ENCODE measurements around the gene CAV1.

Gene CAV1

DNA sequence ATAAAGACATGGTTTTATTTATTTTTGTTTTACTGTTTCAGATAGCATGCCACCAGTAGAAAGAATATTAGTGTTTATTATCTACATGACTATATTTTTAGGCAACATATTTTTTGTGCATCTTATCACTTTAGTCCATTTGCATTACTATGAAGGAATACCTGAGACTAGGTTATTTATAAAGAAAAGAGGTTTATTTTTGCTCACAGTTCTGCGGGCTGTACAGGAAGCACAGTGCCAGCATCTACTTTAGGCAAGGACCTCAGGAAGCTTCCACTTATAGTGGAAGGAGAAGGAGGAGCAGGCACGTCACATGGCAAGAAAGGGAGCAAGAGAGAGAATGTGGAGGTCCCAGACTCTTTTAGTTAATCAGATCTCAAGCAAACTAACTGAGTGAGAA is 19.6 kb upstream of the CAV1 start:
- no peak for DNase-seq

DNA sequence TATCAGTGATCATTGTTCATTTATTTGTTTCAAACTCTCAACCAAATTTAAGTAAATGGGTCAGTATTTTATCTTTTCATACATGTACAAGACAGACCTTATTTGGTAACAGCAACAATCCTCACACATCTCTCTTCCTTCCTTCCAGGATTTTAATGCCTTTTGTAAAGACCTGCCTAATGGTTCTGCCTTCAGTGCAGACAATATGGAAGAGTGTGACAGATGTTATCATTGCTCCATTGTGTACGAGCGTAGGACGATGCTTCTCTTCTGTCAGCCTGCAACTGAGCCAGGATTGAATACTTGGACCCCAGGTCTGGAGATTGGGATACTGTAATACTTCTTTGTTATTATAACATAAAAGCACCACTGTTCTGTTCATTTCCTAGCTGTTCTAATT is 19.0 kb upstream of the CAV1 start:
- DNase-seq: no peak

DNA sequence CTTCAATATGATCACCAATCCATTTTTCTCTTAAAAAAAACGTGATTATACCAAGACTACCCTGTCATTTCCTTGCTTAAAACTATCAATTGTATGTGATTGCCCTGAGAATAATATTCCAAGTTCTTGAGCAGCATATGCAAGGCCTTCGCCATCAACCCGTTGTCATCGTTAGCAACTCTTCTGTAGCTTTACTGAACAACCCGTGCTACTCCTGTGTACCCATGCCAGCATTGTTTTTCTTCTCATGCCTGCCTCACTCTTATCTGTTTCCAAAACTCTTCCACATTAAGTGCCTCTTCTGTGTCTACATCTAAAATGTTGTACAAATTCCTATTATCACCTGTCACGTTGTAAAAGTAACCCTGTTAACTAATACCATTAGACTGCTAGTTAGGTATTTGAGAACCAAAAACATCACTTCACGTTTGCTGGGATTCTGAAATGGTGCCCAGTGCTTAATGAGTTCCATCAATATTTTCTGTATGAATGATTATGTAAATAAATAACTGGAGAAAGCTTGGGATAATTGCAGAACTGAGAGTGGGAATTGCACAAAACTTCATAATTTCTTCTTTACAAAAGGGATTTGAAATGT is 14.8 kb upstream of the CAV1 start:
- no peak for DNase-seq

DNA sequence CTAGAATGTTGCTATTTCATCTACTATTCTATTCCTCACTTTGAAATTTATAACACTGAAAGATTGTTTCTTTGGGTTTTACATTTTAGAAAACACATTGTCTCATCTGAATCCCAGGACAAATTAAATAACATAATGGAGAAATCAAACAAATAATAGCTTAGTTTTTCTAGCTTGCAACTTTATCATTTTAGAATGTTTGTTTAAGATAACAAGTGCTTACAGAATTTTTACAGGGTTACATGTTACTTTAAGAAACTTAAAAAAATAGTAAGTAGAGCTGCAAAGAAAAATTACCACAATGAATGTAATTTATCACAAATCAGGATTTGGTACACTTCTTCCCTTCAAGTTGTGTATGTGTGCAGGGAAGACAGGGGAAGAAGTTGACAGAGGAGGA is 14.0 kb upstream of the CAV1 start:
- no peak for DNase-seq

DNA sequence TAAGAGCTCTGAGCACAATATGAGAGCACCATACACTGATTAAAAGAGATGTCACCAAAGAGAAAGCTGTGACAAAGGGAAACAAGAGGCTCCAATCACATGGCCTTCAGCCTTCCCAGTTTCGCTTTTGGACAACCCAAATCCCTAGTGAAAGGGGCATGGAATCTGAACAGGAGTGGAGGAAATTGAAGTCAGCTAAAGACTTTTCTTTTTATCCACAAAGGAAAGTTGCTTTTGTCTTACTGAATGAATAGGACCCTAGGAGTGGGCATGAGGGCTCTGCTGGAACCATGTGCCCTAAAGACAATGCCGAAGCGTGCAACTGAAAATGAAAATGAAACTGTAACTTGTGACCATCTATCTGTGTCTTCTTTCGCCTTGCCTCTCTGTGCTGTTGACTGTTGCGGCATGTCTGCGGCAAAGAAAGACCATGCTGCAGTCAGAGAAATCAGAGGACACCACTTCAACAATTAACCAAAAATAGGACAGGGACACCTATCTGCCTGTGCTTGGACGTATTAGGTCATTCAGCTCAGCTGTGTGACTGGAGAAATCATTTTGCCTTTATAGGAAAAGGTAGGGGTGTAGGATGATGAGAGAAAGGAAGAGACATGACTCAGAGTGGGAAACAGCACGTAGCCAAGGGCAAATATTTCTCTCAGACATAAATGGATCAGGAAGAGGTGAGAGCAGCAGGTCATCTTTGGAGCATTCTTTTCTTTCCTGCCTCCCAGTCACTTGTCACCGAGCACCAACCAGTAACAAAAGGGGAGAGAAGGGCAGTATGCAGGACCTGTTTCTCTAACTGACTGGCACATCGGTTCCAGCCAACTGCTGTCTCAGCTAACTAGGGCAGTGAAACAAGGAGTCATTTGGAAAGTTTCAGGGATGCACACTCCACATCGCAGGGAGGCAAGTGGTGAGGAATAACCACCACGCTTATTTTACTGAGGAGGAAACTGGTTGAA is 13.0 kb upstream of the CAV1 start:
- DNase-seq: peak; percentile 62

DNA sequence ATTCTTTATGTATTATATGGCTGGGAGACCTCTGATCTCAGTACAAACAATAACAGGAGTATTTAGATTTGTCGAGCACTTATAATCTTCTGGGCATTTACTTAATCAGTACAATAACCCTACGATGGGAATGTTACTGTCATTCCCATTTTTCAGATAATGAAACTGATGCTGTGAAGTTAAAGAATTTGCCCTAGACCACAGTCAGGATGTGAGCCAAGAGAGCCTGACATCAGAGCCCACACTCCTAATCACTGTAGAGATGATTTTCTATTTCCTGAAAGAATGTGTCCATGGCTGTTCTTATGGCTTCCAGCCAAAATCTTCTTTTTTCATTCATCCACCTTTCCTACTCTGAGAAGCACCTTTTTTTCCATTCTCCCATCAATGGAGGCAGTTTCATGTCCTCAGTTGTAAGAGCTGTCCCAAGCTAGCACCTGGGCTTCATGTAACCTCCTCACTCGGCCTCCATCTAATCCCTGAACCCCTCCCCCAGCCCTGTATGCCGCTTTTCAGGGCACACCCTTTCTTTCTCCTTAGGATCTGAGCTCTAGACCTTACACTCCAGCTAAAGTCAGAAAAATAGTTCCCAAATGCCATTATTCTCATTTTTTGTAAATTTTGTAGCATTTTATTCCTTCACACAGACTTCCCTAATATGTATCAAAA is 12.2 kb upstream of the CAV1 start:
- no peak for DNase-seq

DNA sequence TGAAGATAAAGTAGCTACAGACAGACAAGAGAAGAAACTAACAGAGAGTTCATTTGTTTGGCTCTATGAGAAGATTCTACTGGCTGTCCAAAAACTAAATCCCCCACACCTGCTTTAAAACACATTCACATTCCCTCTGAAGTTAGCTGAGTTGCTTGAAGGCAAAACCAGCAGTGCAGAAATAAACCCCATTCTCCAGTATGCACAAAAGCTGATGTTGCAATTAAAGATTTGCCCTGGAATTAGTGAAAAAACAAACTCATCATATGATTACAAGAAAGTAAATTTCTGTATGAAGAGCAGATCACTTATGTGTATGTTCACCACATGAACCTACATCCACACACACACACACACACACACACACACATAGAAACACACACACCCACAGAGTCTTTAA is 9.3 kb upstream of the CAV1 start:
- DNase-seq: no peak

DNA sequence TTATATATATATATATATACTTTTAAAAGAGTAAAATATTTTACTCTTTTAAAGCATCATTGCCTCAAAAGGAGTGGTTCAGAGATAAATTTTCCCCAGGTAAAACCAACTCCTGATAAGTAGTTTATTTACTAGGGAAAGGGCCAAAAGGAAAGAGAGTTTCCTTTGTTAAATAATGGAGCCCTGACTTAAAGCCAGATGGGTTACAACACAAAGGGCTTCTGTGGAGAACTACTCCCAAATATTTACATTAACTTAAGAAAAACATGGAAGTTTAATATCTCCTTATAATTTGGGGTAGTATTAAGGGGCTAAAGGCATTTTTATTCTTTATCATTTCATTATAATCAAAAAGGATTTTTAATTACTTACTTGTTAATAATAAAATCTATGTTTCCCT is 8.5 kb upstream of the CAV1 start:
- DNase-seq: no peak

DNA sequence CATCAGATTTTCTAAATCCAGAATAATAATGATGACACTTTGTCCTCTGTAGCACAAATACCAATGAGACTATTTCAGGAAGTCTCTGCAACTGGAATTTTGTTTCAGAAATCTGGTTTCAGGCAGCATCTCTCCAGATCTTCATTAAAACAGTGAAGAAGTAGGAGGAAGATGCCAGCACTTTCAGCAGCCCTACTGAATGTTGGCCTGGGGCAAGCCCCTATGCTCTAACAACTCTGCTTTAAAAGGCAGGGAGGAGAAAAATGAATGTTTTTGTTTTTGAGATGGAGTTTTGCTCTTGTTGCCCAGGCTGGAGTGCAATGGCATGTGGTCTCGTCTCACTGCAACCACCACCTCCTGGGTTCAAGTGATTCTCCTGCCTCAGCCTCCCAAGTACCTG is 7.2 kb upstream of the CAV1 start:
- DNase-seq: no peak

DNA sequence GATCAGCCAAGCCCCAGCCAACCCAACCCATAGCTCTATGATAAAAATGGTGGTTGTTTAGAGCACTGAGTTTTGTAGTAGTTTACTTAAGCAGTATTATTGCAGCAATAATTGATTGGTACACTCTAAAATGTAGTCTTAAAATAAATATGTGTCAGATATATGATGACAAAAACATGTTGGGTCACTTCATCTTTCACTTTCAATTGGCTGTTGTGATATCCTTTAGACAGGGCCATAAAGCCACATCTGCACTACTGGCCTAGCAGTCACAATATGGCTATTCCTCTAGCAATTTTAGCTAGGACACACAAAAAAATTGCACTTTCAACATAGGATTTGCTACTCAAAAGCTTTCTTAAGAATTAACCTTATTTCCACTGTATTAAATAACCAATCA is 5.9 kb upstream of the CAV1 start:
- no peak for DNase-seq

DNA sequence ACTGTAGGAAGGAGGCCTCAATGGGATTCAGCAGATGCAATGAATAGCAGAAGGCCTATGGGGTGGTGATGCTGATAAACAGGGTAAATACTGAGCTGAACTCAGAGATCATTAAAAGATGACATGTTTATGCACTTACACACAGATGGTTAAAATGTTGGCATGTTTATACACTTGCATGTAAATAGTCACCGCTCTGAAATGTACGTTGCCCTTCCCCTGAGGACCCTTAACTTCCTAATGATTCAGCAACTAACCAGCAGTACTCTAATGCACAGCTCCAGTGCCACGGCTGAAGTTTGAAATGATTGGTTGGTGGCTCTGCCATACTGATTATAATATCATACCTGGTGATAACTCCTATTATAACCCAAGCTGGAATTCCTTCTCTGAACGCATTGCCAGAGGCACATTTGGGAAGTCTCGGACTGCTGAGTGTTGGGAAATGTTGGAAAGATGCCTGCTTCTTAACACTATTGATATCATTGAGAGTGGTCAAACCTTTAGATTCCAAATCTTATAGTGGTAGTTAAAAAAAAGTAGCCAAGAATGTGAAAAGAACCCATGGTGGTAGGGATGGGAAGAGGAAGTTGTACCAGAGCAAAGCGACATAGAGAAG is 3.7 kb upstream of the CAV1 start:
- DNase-seq: peak; percentile 22

DNA sequence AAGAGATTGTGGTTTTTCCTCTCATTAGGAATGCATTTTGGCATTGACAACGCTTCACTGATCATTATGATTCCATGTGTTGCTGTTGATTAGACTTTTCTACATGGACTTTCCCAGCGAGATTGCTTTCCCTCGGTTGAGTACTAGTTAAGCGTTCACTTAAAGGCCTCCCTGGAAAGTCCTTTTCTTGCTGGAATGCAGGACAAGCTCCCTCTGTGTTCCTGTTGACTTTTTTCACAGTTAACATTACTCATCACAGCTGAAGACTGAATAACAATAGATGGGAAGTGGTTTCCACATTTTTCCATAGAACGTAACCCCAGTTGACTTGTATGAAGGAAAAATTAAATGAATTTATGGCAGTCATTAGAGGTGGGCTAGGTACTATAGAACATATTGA is 2.6 kb upstream of the CAV1 start:
- peak; percentile 80 for DNase-seq

DNA sequence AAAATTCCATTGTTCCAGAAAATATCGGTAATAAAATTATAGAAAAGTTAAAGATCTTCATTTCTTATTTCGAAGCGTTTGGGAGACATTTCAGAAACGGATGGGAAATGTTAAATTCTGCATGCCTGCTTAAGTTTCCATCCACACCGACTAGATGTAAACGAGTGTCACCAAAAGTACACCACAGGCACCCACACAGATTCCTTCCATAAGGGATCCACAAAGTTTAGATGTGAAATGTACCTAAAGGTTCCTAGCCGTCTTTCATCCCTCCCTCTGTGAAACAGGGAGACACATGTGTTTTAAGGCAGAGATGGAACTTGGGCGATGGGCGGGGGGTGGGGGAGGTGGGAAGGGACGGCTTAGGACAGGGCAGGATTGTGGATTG is 621 bp upstream of the CAV1 start:
- DNase-seq: no peak

DNA sequence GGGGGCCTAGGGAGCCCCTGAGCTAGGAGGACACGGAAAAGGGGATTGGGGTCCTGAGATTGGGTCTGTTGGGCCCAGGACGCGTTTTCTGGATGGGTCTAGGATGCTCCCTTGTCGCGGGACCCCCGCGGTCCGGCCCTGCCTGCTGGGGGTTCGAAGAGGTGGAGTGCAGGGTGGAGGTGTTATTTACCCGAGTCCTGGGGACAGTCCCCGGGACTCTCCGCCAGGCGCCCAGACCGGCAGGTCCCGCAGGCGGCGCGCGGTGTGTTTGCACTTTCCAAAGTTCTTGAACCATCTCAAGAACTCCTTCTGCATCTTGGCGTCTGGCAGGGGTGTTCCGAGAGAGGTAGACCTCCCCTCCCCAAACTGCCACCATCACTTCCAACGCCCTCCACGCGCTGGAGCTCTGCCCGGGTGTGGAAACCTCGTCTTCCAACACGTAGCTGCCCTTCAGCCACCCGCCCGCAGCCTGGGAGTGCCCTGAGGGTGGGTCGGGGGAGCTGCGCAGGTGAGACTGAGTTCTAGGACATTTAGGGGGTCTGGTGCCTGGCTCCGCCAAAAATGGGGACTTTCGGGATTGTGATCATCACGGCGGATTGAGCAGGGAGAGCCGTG is 569 bp downstream of the CAV1 start:
- peak; percentile 41 for DNase-seq

DNA sequence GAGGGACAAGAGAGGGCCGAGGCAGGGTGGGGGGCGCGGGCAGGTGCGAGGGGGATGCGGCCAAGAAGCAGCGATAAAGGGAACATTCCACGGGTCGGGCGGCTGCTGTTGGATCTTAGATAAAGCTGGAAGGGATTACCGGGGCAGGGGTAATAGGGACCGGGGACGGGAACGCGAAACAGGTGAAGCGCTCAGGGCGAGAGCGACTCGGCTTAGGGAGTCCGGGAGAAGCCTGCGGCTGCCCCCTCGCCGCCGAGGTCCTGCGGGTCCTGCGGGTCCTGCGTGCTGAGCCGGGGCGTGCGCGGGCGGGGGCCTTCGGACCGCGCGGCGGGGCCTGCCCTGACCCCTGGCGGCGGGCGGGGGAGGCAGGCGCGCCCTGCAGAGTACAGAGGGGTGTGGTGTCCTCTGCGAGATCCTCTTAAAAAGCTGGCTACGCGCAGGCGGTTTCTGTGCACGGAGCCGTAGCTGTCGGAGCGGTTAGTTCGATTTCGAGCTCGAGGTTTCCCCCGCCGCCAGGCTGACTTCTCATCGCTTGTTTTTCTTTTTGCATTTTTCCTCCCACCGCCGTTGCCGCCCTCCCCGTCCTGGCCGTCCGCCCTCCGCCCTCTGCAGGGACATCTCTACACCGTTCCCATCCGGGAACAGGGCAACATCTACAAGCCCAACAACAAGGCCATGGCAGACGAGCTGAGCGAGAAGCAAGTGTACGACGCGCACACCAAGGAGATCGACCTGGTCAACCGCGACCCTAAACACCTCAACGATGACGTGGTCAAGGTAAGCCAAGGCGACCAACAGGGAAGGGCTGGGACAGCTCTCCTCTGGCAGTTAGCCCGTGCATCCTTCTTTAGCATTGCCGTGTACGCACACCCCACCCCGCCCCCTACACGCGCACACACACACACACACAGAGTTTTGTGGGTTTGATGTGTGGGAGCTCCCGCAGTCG is 1.4 kb downstream of the CAV1 start:
- DNase-seq: peak; percentile 47

DNA sequence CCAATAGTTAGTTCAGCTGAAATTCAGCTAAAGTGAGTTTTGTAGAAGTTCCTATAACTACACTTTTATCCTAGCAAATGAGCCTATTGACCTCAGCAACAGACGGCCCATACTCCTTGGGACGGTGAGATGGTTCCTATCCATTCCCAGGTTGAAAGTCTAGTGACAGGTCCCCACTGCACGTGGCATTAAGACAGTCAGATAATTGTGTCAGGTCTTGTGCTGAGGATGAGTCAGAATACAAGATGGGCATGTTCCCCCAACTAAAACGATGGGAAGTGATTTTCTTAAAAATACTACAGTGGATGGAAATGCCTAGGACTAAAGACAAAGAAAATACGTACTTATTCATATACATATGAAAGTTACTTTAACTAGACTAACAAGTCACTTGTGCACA is 2.1 kb downstream of the CAV1 start:
- DNase-seq: no peak

DNA sequence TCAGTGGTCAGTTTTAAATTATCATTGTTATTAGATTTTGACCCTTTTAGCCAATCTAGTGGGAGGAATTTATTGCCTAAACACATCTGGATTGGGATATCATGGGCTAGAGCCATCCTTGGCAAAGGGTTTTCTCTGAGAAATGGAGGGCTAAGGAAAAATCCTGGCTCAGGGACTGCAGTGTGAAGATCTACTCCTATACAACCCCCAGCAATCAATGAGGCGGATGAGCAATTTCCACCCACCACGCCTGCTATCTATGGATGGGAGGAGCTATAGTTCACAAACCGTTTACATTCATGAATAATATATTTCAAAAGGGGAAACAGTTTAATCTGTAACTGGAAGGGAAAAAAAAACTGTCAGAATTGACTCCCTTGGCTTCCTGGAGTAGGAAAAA is 2.7 kb downstream of the CAV1 start:
- DNase-seq: no peak

DNA sequence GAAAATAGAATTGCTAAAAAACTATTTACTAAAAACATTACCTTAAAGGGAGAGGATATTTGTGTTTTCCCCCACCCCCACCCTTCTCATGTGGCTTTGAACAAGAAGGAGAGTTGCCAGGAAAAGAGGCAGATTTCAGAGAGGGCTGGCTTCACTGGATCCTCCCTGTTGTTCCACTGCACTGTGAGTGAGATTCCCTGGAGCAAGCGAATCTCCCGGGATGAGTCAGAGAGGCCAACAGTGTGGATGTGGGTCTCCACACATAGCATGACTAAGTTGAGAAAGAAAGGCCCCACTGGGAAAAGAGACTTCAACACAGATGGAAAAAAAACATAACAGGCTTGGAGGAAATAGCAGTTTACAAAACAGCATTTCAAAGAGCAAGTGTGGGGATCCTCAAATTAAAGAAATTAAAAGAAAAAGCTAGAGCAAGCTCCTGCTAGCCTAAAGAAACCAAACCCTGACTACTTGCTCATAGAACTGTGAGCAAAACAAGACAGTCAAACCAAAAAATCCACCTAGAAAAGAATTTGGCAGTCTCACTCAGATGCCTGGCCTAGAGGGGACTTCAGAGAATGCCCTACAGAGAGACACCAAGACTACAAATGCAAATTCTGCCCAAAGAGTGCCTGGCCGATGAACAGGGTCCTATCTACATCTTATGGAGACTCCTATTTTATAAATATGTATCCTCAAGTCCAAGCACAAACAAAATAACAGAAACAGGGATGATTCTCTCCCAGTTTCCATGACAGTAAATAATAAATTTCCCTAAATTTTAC is 3.4 kb downstream of the CAV1 start:
- DNase-seq: no peak

DNA sequence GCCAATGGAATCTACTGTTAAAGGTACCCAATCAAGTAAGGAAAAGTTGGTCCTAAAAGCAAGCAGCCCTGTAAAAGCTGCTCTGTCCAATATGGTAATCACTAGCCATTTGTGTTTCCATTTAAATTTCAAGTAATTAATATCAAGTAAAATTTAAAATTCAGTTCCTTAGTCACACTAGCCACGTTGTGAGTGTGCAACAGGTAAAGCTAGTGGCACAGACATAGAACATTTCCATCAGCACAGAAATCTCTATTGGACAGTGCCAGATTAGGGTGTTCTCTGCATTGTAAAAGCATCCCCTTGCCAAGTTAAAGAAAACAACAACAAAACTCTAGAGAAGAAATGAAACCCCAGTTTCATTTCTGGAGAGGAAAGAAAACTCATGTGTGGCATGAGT is 4.4 kb downstream of the CAV1 start:
- no peak for DNase-seq

DNA sequence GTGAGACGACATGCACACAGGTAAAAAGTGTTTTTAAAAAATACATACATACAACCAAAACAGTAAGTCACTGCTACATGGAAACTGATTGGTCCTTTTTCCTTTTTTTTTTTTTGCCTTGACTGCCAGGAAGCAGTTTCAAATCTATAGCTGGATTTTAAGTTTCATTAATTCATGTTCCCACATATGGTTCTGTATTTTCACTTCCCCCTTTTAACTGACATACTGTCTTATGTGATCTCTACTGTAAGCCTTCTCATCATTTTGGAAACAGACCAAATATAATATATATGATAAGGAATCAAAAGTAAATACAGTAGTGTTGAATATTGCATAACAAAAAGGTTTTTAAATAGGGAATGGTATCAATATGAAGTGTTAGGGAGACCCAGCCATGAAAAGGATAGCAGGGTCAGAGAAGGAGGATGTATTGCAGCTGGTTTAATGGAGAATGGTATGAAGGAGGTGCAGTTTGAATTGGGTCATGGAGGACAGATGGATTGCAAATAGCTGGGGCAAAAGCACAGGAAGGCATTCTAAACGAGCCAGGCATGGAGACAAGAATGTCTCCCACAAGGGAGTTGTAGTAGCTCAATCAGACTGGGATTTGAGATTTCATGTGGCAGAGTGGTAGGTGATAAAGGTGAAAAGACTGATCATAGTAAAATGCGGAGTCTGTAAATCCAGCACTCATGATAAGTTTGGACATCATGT is 5.4 kb downstream of the CAV1 start:
- DNase-seq: no peak

All from DMS79 treated with DMSO at 0.1 percent for 48 hours (cell line).